ENCODE measurements around the gene OGFOD2. TPM values are rescaled to one million over a fixed set of nuclear protein-coding genes. Genes with fewer than 3 reads are reported as not detected.

Gene OGFOD2
- total RNA-seq, 2 experiments from 2014 or later, result 26.8 to 27.7 TPM

DNA sequence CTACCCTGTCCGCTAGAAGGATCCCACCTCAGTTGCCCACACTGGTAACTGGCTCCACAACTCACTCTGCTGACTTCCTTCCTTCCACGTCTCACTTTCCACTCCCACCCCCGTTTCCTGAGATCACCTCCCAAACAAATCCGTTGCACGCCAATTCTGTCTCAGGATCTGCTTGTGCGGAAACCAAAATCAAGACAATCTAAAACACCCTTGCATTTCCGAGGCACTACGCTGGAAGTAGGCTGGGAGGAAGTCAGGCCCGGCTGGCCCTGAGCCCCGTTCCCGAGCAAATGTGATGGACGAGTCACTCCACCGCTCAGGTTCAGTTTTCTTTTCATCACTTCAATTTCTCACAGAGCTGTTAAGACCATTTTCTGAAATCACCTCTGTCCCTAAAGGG lies 31.8 kb upstream of the OGFOD2 start:
- no peaks in the 10 kb centered on the region for H3K36me3 Mint-ChIP-seq (ENCODE audit: low read depth)
- CTCF ChIA-PET, result interaction anchor here (15.0 kb wide), 1 partner anchor 83 kb away, joined by 185 read pairs; no protein-coding TSS in a partner anchor
- H3K27me3 Mint-ChIP-seq (ENCODE audit: low read depth), result no peaks in the 10 kb centered on the region
- H3K27ac Mint-ChIP-seq, result no peak overlapping the region
- no peak overlapping the region for H3K4me3 Mint-ChIP-seq
- peaks cover 17% of the 10 kb centered on the region for H3K4me1 Mint-ChIP-seq (ENCODE audit: low read depth)
- intact Hi-C loops (cut with micrococcal nuclease), result no loop called here
- no peak for DNase-seq
- H3K9me3 Mint-ChIP-seq, result no peaks in the 10 kb centered on the region

DNA sequence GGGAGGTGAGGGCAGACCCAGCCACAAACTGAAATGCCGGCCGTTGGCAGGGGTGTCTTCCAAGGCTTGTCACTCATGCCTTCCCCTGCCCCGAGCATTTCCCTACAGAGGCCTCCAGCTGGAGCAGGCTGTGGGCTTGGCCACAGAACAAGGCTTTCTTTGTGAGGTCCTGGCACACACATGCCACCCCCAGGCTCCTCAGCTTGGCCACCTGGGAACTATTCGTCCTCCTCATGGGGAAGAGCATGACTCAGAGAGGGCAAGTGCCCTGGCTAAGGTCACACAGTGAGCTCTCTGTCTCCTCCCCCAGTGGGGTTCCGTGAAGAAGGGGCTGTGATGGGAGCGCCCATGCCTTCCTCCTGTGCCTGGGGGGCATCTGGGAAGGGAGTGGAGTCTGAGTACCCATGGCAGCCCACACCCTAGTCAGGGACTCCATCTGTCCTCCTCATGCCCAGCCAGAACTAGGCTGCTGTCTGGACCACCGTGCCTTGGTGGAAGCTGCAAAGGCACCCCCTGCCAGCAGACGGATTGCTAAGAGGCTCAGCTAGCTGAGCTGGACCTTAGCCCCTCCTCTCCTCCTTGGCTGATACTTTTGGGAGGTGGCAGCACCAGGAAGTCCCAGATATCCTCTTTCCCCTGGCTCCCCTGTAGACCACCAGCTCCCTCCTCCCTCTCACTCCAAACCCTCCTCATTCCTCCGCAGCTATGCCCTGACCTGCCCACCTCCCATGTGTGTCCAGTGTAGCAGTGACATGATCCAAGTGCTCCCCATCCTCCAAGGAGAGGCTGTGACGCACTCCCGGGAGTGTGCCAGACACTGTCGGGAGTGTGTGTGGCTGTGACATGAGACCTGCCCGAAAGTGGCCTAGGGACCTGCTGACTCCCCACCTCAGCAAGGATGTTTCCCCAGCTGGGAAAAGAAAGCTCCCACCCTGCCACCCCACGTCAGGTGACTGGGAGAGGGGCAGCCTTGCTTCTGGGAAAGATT lies 30.1 kb upstream of the OGFOD2 start:
- no peaks in the 10 kb centered on the region for H3K9me3 Mint-ChIP-seq
- no peak overlapping the region for H3K27ac Mint-ChIP-seq
- no peak for DNase-seq
- peaks cover 17% of the 10 kb centered on the region for H3K4me1 Mint-ChIP-seq (ENCODE audit: low read depth)
- intact Hi-C loops (cut with micrococcal nuclease), result no loop called here
- H3K36me3 Mint-ChIP-seq (ENCODE audit: low read depth), result no peaks in the 10 kb centered on the region
- no peak overlapping the region for H3K4me3 Mint-ChIP-seq
- CTCF ChIA-PET, result interaction anchor here (0.5 to 15.0 kb wide), 6 partner anchors 10 to 241 kb away, joined by 3 to 185 read pairs (median 5); no protein-coding TSS in a partner anchor
- no peaks in the 10 kb centered on the region for H3K27me3 Mint-ChIP-seq (ENCODE audit: low read depth)

DNA sequence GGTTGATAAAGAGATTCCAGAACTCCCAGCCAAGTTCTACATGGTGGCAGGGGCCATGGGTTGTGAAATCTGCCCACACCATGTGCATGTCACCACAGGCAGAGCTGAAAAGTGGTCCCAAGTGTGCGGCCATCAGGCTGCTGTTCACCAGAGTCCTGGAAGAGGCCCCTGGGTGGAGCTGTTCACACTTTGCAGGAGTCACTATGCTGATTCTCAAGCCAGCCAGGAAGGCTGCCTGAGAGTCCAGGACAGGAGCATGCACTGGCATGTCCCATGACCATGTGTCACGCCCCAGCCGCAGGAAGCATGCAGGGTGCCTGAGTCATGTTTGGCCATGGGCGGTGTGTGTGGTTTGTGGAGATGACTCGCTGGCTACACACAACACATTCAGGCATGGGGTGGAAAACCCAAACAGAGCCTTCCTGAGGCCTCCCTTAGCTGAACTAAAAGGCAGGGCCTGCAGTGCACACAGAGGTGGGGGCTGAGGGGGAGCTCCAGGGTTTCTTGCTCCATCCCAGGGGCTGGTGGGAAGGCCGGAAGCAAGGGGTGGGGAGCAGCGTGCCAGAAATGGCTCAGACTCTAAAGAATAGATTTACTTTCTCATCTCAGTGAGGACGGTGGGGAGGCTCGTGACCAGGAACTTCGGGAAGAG lies 28.2 kb upstream of the OGFOD2 start:
- intact Hi-C loops (cut with micrococcal nuclease), result loop anchor here (1.0 to 2.0 kb wide), 4 partner anchors 27 to 73 kb away; no protein-coding TSS in a partner anchor

DNA sequence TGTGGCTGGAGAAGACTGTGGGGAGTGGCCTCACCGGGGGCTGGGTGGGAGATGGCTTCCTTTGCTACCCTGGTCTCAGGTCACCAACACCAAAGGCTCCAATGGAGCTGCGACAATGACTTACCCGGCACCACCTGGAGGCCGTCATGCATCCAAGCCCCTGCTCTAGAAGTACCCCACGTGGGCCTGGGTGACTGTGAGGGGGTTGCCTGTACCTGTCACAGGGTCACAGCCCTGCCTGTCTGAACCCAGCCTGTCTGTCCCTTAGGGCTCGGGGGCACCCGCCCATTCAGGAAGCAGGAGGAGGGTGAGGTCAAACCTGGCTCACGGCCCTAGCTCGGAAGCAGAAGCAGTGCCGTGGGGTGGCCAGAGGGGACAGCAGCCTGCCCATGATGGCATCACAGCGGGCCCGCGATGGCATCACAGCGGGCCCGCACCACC lies 27.7 kb upstream of the OGFOD2 start:
- CTCF ChIA-PET, result interaction anchor here (1.3 to 15.0 kb wide), 2 partner anchors 65 to 87 kb away, joined by 6 to 185 read pairs; no protein-coding TSS in a partner anchor
- intact Hi-C loops (cut with micrococcal nuclease), result loop anchor here (1.0 to 2.0 kb wide), 4 partner anchors 27 to 73 kb away; no protein-coding TSS in a partner anchor
- peak; percentile 17 for DNase-seq
- Mint-ChIP-seq H3K9me3 (no peaks in the 10 kb centered on the region), H3K4me1 (ENCODE audit: low read depth) (peaks cover 18% of the 10 kb centered on the region), H3K27ac (peak overlapping the region; percentile 83), H3K27me3 (ENCODE audit: low read depth) (no peaks in the 10 kb centered on the region), H3K36me3 (ENCODE audit: low read depth) (no peaks in the 10 kb centered on the region), H3K4me3 (no peak overlapping the region)

More for the DNA sequence above, 28.2 kb upstream of the OGFOD2 start:
- Mint-ChIP-seq H3K4me3 (no peak overlapping the region), H3K4me1 (ENCODE audit: low read depth) (peaks cover 17% of the 10 kb centered on the region), H3K9me3 (no peaks in the 10 kb centered on the region), H3K27ac (peak overlapping the region; percentile 83), H3K36me3 (ENCODE audit: low read depth) (no peaks in the 10 kb centered on the region), H3K27me3 (ENCODE audit: low read depth) (no peaks in the 10 kb centered on the region)
- DNase-seq, result peak; percentile 96
- CTCF ChIA-PET, result interaction anchor here (0.9 to 15.0 kb wide), 3 partner anchors 65 to 86 kb away, joined by 4 to 185 read pairs (median 6); no protein-coding TSS in a partner anchor

DNA sequence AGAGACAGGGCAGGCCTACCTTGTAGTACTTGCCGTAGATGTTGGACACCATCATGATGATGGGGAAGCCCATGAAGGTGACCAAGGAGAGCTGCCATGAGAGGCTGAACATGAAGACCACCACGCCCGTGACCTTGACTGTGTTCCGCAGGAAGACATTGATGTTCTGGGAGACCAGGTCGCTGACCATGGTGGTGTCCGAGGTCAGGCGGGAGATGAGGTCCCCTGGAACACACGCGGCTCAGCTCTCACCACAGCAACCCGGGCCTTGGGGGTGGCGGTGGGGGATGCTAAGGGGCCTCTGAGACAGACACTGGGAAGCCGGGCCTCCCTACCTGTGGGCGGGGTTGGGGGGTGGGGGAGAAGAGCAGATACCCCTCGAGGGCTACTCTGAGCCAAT lies 26.4 kb upstream of the OGFOD2 start:
- Mint-ChIP-seq H3K9me3 (no peaks in the 10 kb centered on the region), H3K36me3 (ENCODE audit: low read depth) (no peaks in the 10 kb centered on the region), H3K27me3 (ENCODE audit: low read depth) (no peaks in the 10 kb centered on the region), H3K27ac (no peak overlapping the region), H3K4me3 (no peak overlapping the region), H3K4me1 (ENCODE audit: low read depth) (peaks cover 18% of the 10 kb centered on the region)
- CTCF ChIA-PET, result interaction anchor here (1.7 to 15.0 kb wide), 2 partner anchors 77 to 88 kb away, joined by 4 to 185 read pairs; no protein-coding TSS in a partner anchor
- intact Hi-C loops (cut with micrococcal nuclease), result no loop called here
- DNase-seq, result no peak

DNA sequence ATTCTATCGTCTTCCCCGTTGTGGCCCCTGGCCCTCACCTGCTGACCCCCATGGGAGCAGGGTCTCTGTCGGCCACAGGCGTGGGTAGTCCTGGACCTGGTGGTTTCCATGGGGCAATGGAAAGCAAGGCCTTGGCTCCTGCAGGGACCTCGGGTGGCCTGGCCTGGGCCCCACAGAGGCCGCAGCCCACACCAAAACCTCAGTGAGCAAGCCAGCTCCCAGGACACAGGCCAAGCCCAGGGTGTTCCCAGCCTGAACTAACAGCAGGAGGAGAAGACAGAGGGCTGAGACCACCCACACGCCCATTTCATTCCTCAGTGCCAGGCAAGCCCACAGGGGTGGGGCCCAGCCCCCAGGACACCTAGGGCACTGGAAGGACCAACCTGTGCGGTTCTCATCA lies 25.6 kb upstream of the OGFOD2 start:
- H3K36me3 Mint-ChIP-seq (ENCODE audit: low read depth), result no peaks in the 10 kb centered on the region
- CTCF ChIA-PET, result interaction anchor here (0.6 to 15.0 kb wide), 4 partner anchors 78 to 571 kb away, joined by 3 to 185 read pairs (median 4); no protein-coding TSS in a partner anchor
- H3K4me1 Mint-ChIP-seq (ENCODE audit: low read depth), result peaks cover 18% of the 10 kb centered on the region
- intact Hi-C loops (cut with micrococcal nuclease), result no loop called here
- H3K4me3 Mint-ChIP-seq, result no peak overlapping the region
- DNase-seq, result no peak
- no peak overlapping the region for H3K27ac Mint-ChIP-seq
- H3K9me3 Mint-ChIP-seq, result no peaks in the 10 kb centered on the region
- H3K27me3 Mint-ChIP-seq (ENCODE audit: low read depth), result no peaks in the 10 kb centered on the region

DNA sequence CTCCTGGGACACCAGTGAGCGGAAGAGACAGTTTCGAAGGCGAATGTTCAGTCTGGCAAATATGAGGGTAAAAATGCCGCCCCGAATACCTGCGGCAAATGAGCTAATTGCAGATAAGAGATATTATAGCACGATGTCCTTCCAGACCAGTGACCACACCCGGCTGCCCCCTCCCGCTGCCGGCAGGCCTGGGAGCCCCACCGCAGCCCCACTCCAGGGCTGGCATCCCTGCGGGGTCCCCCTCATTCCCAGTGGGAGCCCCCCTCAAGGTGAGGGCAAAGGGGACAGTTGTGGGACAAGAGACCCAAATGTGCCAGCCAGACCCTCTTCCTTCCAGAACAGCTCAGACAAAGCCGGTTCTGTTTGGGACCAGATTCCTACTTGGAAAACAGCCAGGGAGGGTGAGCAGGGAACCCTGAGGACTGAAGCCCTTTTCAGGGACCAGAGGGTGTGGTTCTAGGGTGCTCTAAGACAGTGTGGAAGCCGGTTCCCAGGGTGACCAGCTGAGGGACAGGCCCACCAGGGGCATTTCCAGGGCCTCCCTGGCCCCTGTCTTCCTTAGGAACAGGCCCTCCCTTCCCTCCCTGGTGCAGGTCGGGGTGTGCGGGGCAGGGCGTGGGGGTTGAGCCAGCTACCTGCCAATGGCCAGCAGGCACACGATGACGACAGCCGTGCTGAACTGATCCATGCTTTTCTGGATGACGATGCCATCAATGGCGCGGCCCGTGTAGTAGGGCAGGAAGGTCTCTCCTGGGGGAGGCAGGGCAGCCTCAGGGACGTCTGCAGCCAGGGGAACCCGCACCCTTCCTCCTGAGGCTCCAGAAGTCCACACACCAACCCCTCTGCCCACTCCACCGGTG lies 25.0 kb upstream of the OGFOD2 start:
- Mint-ChIP-seq H3K27ac (no peak overlapping the region), H3K36me3 (ENCODE audit: low read depth) (no peaks in the 10 kb centered on the region), H3K27me3 (ENCODE audit: low read depth) (no peaks in the 10 kb centered on the region), H3K4me1 (ENCODE audit: low read depth) (peaks cover 18% of the 10 kb centered on the region), H3K9me3 (no peaks in the 10 kb centered on the region), H3K4me3 (no peak overlapping the region)
- no peak for DNase-seq
- intact Hi-C loops (cut with micrococcal nuclease), result no loop called here
- CTCF ChIA-PET, result interaction anchor here (0.6 to 15.0 kb wide), 6 partner anchors 69 to 570 kb away, joined by 3 to 185 read pairs (median 4); no protein-coding TSS in a partner anchor

DNA sequence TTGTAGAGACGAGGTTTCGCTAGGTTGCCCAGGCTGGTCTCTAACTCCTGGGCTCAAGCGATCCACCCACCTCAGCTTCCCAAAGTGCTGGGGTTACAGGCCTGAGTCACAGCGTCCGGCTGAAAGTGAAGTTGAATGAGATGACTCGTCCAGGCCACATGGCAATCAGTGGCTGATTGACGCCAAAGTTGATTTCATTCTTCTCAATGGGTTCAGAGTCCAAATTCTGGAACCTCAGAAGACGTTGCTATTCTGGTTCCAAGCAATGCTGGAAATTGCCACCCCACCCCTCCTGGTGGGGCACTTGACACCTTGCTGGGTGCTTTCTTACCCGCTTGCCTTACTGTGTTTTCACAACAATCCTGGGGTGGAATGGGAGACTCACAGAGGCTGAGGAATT lies 23.6 kb upstream of the OGFOD2 start:
- DNase-seq, result no peak
- H3K4me3 Mint-ChIP-seq, result no peak overlapping the region
- intact Hi-C loops (cut with micrococcal nuclease), result no loop called here
- no peak overlapping the region for H3K27ac Mint-ChIP-seq
- CTCF ChIA-PET, result interaction anchor here (1.1 to 15.0 kb wide), 5 partner anchors 70 to 158 kb away, joined by 4 to 185 read pairs (median 5); no protein-coding TSS in a partner anchor
- H3K27me3 Mint-ChIP-seq (ENCODE audit: low read depth), result no peaks in the 10 kb centered on the region
- H3K36me3 Mint-ChIP-seq (ENCODE audit: low read depth), result no peaks in the 10 kb centered on the region
- H3K9me3 Mint-ChIP-seq, result no peaks in the 10 kb centered on the region
- peaks cover 15% of the 10 kb centered on the region for H3K4me1 Mint-ChIP-seq (ENCODE audit: low read depth)

DNA sequence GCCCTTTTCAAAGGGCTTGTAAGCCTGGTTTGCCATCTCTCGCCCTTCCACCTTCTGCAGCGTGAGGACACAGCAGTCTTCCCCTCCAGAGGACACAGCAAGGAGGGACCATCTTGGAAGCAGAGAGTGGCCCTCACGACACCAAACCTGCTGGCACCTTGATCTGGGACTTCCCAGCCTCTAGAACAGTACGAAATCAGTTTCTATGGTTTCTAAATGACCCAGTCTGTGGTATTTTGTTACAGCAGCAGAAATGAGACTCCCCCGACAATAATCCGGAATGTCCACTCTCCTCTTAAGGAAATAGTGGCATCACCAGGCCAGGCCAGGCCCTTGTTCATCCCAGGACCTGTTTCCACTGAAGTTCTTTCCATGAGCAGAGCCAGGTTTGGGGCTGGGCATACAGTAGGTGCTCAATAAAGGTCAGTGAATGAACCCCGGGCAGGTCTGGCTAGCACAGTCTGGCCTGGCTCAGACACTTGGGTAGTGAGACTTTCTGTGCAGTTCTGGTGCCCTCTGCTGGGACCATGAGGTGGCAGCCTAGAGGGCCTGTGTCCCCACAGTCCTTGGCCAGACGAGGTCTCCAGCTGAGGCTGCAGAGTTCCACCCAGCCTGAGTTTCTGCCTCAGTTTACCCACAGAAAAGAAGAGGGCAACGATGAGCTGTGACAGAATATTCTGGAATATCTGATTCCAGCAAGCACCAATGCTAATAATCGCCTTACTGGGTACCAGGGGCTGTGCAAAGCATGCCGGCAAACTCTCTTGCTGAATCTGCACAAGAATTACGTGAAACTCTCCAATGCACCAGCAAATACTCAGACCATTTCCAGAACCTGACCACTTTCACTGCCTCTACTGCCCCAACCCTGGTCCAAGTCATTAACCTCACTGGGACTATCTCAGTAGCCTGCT lies 22.8 kb upstream of the OGFOD2 start:
- intact Hi-C loops (cut with micrococcal nuclease), result loop anchor here (1.0 kb wide), 3 partner anchors 72 to 159 kb away; no protein-coding TSS in a partner anchor

DNA sequence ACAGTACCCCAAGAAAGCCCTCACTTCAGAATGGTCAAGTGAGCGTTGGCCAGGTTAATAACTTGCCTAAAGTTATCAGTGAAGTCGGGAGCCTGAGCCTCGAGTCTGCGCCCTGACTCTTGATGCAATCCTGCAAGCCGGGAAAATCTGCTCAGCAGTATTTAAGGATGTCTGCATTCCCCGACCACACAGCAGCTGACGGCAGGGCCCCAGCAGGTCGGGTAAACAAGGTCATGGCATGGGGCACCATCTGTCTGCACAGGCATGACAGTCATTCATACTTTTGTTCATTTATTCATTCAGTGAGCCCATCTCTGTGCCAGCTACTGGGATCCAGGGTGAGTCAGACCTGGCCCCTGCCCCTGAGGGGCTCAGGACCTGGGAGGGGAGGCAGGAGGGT lies 19.9 kb upstream of the OGFOD2 start:
- Mint-ChIP-seq H3K27ac (no peak overlapping the region), H3K9me3 (no peaks in the 10 kb centered on the region), H3K36me3 (ENCODE audit: low read depth) (no peaks in the 10 kb centered on the region), H3K4me1 (ENCODE audit: low read depth) (peaks cover 1% of the 10 kb centered on the region), H3K4me3 (no peak overlapping the region), H3K27me3 (ENCODE audit: low read depth) (no peaks in the 10 kb centered on the region)
- CTCF ChIA-PET, result interaction anchor here (5.1 to 15.0 kb wide), 3 partner anchors 74 to 161 kb away, joined by 15 to 185 read pairs (median 54); no protein-coding TSS in a partner anchor
- DNase-seq, result no peak
- intact Hi-C loops (cut with micrococcal nuclease), result no loop called here

More for the DNA sequence above, 22.8 kb upstream of the OGFOD2 start:
- DNase-seq, result peak; percentile 87
- CTCF ChIA-PET, result interaction anchor here (0.5 to 15.0 kb wide), 17 partner anchors 12 to 324 kb away, joined by 3 to 185 read pairs (median 4); no protein-coding TSS in a partner anchor
- Mint-ChIP-seq H3K4me3 (no peak overlapping the region), H3K9me3 (no peaks in the 10 kb centered on the region), H3K36me3 (ENCODE audit: low read depth) (no peaks in the 10 kb centered on the region), H3K27ac (no peak overlapping the region), H3K27me3 (ENCODE audit: low read depth) (no peaks in the 10 kb centered on the region), H3K4me1 (ENCODE audit: low read depth) (peaks cover 6% of the 10 kb centered on the region)
